Neural progenitor cell (in vitro differentiated cells): ENCODE data around the gene LAGE3. TPM values are rescaled to one million over a fixed set of nuclear protein-coding genes. Genes with fewer than 3 reads are reported as not detected.

Experiments
- DNase-seq: peaks from one replicate; pipeline ENCODE4 v3.0.0-alpha.2; 2016; ENCODE audit warnings: low spot score
- H2AFZ ChIP-seq: fragments of 200-600 bp; sonication (generic); replicated peaks from 2 replicates; pipeline ENCODE4 v1.6.1; 2016; ENCODE audit warnings: antibody characterized with exemption
- H3F3A ChIP-seq: fragments of 200-600 bp; sonication (generic); 2 replicates; pipeline ENCODE4 v1.6.1; 2016; ENCODE audit warnings: antibody characterized with exemption, low read depth
- H3K27ac ChIP-seq: fragments of 200-600 bp; sonication (generic); 2 replicates; pipeline ENCODE4 v1.5.1; 2016; ENCODE audit warnings: mild to moderate bottlenecking
- H3K27me3 ChIP-seq: fragments of 200-600 bp; sonication (generic); 2 replicates; pipeline ENCODE4 v1.6.1; 2016; ENCODE audit warnings: mild to moderate bottlenecking, moderate library complexity
- H3K36me3 ChIP-seq: fragments of 200-600 bp; sonication (generic); 2 replicates; pipeline ENCODE4 v1.5.1; 2016
- H3K4me1 ChIP-seq: fragments of 200-600 bp; sonication (generic); 2 replicates; pipeline ENCODE4 v1.6.1; 2016; ENCODE audit warnings: mixed run types
- H3K4me2 ChIP-seq: fragments of 200-600 bp; sonication (generic); 2 replicates; pipeline ENCODE4 v1.6.1; 2016
- H3K4me3 ChIP-seq: fragments of 200-600 bp; sonication (generic); 2 replicates; pipeline ENCODE4 v1.5.1; 2016
- H3K79me2 ChIP-seq: fragments of 200-600 bp; sonication (generic); 2 replicates; pipeline ENCODE4 v1.6.1; 2016; ENCODE audit warnings: low read depth
- H3K9ac ChIP-seq: fragments of 200-600 bp; sonication (generic); 2 replicates; pipeline ENCODE4 v1.6.1; 2016
- H3K9me3 ChIP-seq: fragments of 200-600 bp; sonication (generic); 2 replicates; pipeline ENCODE4 v1.5.1; 2016; ENCODE audit warnings: low read depth
- H4K20me1 ChIP-seq: fragments of 200-600 bp; sonication (generic); 2 replicates; pipeline ENCODE4 v1.6.1; 2016; ENCODE audit warnings: low read depth
- H3K27ac Mint-ChIP-seq: 3 replicates; pipeline ENCODE4 v1.8.0; 2021; ENCODE audit warnings: mixed read lengths
- H3K27me3 Mint-ChIP-seq: 2 replicates; pipeline ENCODE4 v1.8.0; 2022; ENCODE audit warnings: low read depth, mild to moderate bottlenecking, inconsistent platforms, moderate library complexity, mixed read lengths; ENCODE audit not compliant: insufficient read depth
- H3K36me3 Mint-ChIP-seq: 3 replicates; pipeline ENCODE4 v1.8.0; 2021; ENCODE audit warnings: mixed read lengths
- H3K4me1 Mint-ChIP-seq: 3 replicates; pipeline ENCODE4 v1.8.0; 2021; ENCODE audit warnings: mixed read lengths
- H3K4me3 Mint-ChIP-seq: 3 replicates; pipeline ENCODE4 v1.8.0; 2021; ENCODE audit warnings: mild to moderate bottlenecking, moderate library complexity, mixed read lengths
- H3K9me3 Mint-ChIP-seq: 3 replicates; pipeline ENCODE4 v1.8.0; 2020; ENCODE audit warnings: mixed read lengths
- CTCF ChIP-seq: fragments of 200-600 bp; sonication (generic); IDR thresholded peaks from 2 replicates; pipeline ENCODE4 v1.5.1; 2017; ENCODE audit warnings: antibody characterized with exemption, mild to moderate bottlenecking
- EZH2 ChIP-seq: fragments of 200-600 bp; sonication (generic); IDR thresholded peaks from 2 replicates; pipeline ENCODE4 v1.6.1; 2017; ENCODE audit warnings: antibody characterized with exemption, mild to moderate bottlenecking, moderate library complexity
- EZH2phosphoT487 ChIP-seq: fragments of 200-600 bp; sonication (generic); IDR thresholded peaks from 2 replicates; pipeline ENCODE4 v1.6.1; 2017; ENCODE audit warnings: antibody characterized with exemption
- total RNA-seq: library from RNA; depleted of rRNA; stranded (reverse); fragments of >200 nt; gene quantifications from 2 replicates; pipeline ENCODE4 v1.2.3, GENCODE V29; 2015; ENCODE audit warnings: low replicate concordance

The LAGE3 gene
- total RNA-seq, 1 donor from 2014 or later = 7.6 TPM

GRCh38 chrX:154477891-154478477, 1.1 kb downstream of the LAGE3 start:
- Mint-ChIP-seq H3K27me3 (peaks cover 9% of the 10 kb centered on the region), H3K4me1 (peaks cover 5% of the 10 kb centered on the region), H3K9me3 (peaks cover 35% of the 10 kb centered on the region), H3K27ac (no peak overlapping the region), H3K4me3 (peak overlapping the region; percentile 89), H3K36me3 (peaks cover 13% of the 10 kb centered on the region)
- no peak for DNase-seq
- no peaks in the 10 kb centered on the region for H3K9me3 ChIP-seq
- H4K20me1 ChIP-seq = no peaks in the 10 kb centered on the region
- no peak overlapping the region for H2AFZ ChIP-seq
- no peaks in the 10 kb centered on the region for H3K36me3 ChIP-seq
- TF ChIP-seq EZH2 = no peak
- no peak for TF ChIP-seq EZH2phosphoT487
- TF ChIP-seq CTCF = no peak
- no peak overlapping the region for H3K9ac ChIP-seq
- no peaks in the 10 kb centered on the region for H3K4me1 ChIP-seq
- peak overlapping the region; percentile 51 for H3K4me3 ChIP-seq
- H3K27me3 ChIP-seq = no peaks in the 10 kb centered on the region
- H3K27ac ChIP-seq = no peak overlapping the region
- no peaks in the 10 kb centered on the region for H3F3A ChIP-seq
- H3K4me2 ChIP-seq = peak overlapping the region; percentile 72
- no peaks in the 10 kb centered on the region for H3K79me2 ChIP-seq

GRCh38 chrX:154476821-154477220, 2.3 kb downstream of the LAGE3 start:
- H3K27ac ChIP-seq = no peak overlapping the region
- H3K27me3 Mint-ChIP-seq = peaks cover 5% of the 10 kb centered on the region
- peaks cover 13% of the 10 kb centered on the region for H3K36me3 Mint-ChIP-seq
- H3K9me3 Mint-ChIP-seq = peaks cover 30% of the 10 kb centered on the region
- no peaks in the 10 kb centered on the region for H3K4me1 Mint-ChIP-seq
- no peaks in the 10 kb centered on the region for H3K79me2 ChIP-seq
- H3K27ac Mint-ChIP-seq = no peak overlapping the region
- no peak overlapping the region for H3K9ac ChIP-seq
- TF ChIP-seq EZH2phosphoT487 = no peak
- TF ChIP-seq CTCF = no peak
- no peak for TF ChIP-seq EZH2
- no peaks in the 10 kb centered on the region for H3K27me3 ChIP-seq
- no peaks in the 10 kb centered on the region for H4K20me1 ChIP-seq
- H3K4me3 Mint-ChIP-seq = no peak overlapping the region
- no peaks in the 10 kb centered on the region for H3K9me3 ChIP-seq
- no peaks in the 10 kb centered on the region for H3F3A ChIP-seq
- no peaks in the 10 kb centered on the region for H3K36me3 ChIP-seq
- no peak for DNase-seq
- H3K4me2 ChIP-seq = no peak overlapping the region
- no peaks in the 10 kb centered on the region for H3K4me1 ChIP-seq
- no peak overlapping the region for H3K4me3 ChIP-seq
- no peak overlapping the region for H2AFZ ChIP-seq

GRCh38 chrX:154473683-154474082, 5.4 kb downstream of the LAGE3 start:
- H3K4me1 ChIP-seq = no peaks in the 10 kb centered on the region
- Mint-ChIP-seq H3K4me3 (no peak overlapping the region), H3K27ac (no peak overlapping the region), H3K4me1 (no peaks in the 10 kb centered on the region), H3K9me3 (peaks cover 28% of the 10 kb centered on the region), H3K36me3 (peaks cover 15% of the 10 kb centered on the region), H3K27me3 (peaks cover 3% of the 10 kb centered on the region)
- no peaks in the 10 kb centered on the region for H3K79me2 ChIP-seq
- H3K9ac ChIP-seq = no peak overlapping the region
- DNase-seq = no peak
- H3K9me3 ChIP-seq = no peaks in the 10 kb centered on the region
- no peaks in the 10 kb centered on the region for H4K20me1 ChIP-seq
- no peak overlapping the region for H2AFZ ChIP-seq
- H3K4me3 ChIP-seq = no peak overlapping the region
- H3F3A ChIP-seq = no peaks in the 10 kb centered on the region
- no peak overlapping the region for H3K4me2 ChIP-seq
- no peaks in the 10 kb centered on the region for H3K36me3 ChIP-seq
- no peak overlapping the region for H3K27ac ChIP-seq
- H3K27me3 ChIP-seq = no peaks in the 10 kb centered on the region
- TF ChIP-seq EZH2phosphoT487 = no peak
- TF ChIP-seq EZH2 = no peak
- no peak for TF ChIP-seq CTCF
